Effector memory CD8-positive, alpha-beta T cell (primary cell): ENCODE results near the gene ZNF775.
A peak's percentile ranks its signal among the peaks of the same experiment; 100 is the strongest.

Experiments
- ATAC-seq: fragments of 150-1000 bp; cut with Tn5 transposase; replicated peaks from 2 replicates; pipeline ENCODE4 v1.10.0; 2021; ENCODE audit warnings: mild to moderate bottlenecking, moderate library complexity
- DNase-seq, 3 experiments: peaks; one replicate each; pipeline ENCODE4 v3.0.0; 2021
- H3K27ac Mint-ChIP-seq, 2 donors: one replicate each; pipeline ENCODE4 v1.8.0; 2022; ENCODE audit warnings: mild to moderate bottlenecking in 2 of 2, mixed read lengths in 2 of 2, moderate library complexity in 2 of 2
- H3K27me3 Mint-ChIP-seq, 2 donors: one replicate each; pipeline ENCODE4 v1.8.0; 2022; ENCODE audit warnings: mixed read lengths in 2 of 2
- H3K36me3 Mint-ChIP-seq: one replicate; pipeline ENCODE4 v1.8.0; 2022; ENCODE audit warnings: mild to moderate bottlenecking, moderate library complexity, mixed read lengths; ENCODE audit not compliant: insufficient read depth
- H3K4me1 Mint-ChIP-seq, 2 donors: one replicate each; pipeline ENCODE4 v1.8.0; 2022; ENCODE audit warnings: low read depth in 2 of 2, mixed read lengths in 2 of 2
- H3K4me3 Mint-ChIP-seq, 2 donors: one replicate each; pipeline ENCODE4 v1.8.0; 2022; ENCODE audit warnings: mild to moderate bottlenecking in 2 of 2, mixed read lengths in 2 of 2, moderate library complexity in 2 of 2
- H3K9me3 Mint-ChIP-seq, 2 donors: one replicate each; pipeline ENCODE4 v1.8.0; 2022; ENCODE audit warnings: mixed read lengths in 2 of 2

The ZNF775 gene

DNA sequence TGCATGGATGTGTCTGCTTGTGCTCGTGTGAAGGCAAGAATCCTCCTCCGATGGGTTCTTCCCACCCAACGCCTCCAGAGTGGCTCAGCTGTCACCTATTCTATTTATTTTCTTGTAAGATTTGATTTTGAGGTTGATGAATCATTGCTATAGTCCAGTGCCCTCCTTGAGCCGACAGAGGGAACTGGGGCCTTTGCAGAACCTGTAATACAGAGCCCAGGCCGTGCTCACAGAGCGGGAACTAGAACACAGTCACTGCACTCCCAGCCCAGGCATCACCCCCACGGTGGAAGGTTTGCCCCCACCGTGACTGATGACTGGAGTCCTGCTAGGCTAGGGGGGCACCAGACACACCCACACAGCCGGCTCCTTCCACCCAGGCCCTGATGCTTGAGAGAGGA lies 39.7 kb upstream of the ZNF775 start:
- Mint-ChIP-seq H3K4me3 (no peak overlapping the region), H3K27ac (peak overlapping the region in 1 of 2 donors; percentile 5), H3K36me3 (no peaks in the 10 kb centered on the region), H3K9me3 (no peaks in the 10 kb centered on the region), H3K27me3 (peaks cover 10 to 54% of the 10 kb centered on the region in 2 donors), H3K4me1 (peaks cover 3 to 7% of the 10 kb centered on the region in 2 donors)
- ATAC-seq = no peak
- no peak for DNase-seq

DNA sequence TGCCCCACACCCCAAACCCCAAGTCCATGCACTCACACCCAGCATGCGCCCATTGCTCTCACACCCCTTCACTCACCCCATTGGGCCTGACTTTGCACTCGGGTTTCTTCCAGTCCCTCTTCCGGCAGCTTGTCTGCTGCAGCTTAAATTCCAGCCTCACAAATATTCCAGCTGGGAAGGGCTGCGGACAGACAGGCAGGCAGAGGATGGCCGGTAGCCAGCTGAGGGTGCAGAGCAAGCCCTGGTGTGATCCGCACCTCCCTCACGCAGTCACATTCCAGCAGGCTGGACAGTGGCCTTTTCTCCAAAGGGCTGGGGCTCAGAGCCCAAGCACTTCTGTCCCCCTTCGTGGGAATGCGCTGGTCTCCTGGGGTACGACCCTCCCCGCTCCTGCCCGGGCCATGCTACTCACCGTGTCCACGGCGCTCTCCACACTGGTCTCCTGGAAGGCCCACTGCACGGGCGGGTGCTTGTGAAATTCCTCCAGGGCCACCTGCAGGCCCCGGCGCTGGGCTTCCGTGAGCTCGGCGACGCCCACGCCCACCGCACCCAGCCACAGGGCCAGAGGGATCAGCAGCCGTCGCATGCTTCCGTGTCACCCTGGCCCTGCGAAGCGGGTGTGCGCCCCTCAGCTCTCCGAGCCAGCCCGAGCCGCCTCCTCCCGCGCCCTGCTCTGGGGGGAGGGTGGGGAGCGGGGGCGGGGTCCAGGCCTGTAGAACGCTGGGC lies 38.9 kb upstream of the ZNF775 start:
- no peak for ATAC-seq
- H3K36me3 Mint-ChIP-seq = no peaks in the 10 kb centered on the region
- no peak overlapping the region for H3K4me3 Mint-ChIP-seq
- peaks cover 0 to 7% of the 10 kb centered on the region in 2 donors for H3K4me1 Mint-ChIP-seq
- H3K27ac Mint-ChIP-seq = no peak overlapping the region
- no peak for DNase-seq
- H3K9me3 Mint-ChIP-seq = no peaks in the 10 kb centered on the region
- peaks cover 10 to 54% of the 10 kb centered on the region in 2 donors for H3K27me3 Mint-ChIP-seq

DNA sequence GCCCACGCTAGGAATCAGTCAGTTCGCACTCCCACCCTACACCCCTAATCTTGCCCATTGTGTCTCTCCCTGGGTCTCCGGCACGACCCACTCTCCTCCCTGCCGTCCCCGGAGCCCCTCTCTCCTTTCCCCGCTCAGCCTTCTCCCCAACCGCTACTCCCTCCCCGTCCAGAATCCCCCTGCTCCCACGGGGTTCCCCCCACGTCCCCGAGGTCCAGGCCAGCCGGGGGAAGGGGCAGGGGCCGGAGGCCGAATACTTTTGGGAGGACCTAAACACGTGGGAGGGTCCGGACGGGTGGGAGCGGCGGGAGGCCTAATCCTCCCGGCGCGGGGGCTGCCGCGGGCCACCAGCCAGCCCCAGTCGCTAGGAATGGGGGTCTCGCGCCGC lies 38.3 kb upstream of the ZNF775 start:
- Mint-ChIP-seq H3K27me3 (peaks cover 11 to 58% of the 10 kb centered on the region in 2 donors), H3K4me3 (no peak overlapping the region), H3K27ac (no peak overlapping the region), H3K9me3 (no peaks in the 10 kb centered on the region), H3K4me1 (peaks cover 0 to 7% of the 10 kb centered on the region in 2 donors), H3K36me3 (no peaks in the 10 kb centered on the region)
- DNase-seq (no peak), ATAC-seq (no peak)

DNA sequence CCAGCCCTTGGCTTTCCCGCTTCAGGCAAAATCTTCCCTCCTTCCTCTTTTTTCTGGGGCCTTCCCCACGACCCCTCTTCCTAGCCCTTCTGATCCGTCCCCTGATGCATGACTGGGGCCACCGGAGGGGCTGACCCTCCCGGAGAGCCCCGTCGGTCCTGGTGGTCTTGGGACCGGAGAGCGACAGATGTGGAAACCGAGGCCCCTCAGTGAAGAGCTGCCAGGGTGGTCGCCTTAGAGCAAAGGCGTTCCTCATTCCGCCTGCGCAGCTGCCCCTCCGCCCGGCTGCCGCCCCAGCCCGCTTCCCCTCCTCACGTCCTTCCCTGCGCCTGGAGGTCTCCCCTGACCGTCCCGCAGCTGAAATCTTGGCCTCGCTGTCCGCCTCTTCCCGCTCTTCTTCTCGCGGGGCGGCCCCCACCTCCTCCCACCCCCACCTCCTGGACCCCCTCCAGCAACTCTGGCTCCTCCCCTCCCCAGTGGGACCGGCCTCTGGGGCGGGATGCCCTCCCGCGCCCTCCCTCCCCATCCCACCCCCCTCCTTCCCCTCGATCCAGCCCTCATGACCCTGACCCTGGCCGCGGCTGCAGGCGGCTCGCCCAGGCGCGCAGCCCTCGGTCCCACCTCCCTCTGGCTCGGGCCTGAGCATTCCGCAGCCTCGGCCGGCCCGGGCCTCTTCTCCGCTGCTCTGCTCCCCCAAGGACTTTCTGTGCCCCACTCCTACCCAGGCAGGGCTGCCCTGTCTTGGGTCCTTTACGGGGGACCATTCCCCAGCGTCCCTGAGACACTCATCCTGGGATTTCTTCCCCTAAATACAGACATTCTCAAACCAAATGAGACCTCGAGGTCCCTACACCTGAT lies 37.6 kb upstream of the ZNF775 start, which contains the start of gene RARRES2:
Gene RARRES2 (minus strand): TSS at position 367 of the 858 bp plus-strand sequence. CDS start 1,020 bp downstream, outside the sequence.
- no peak for DNase-seq
- H3K4me1 Mint-ChIP-seq = peaks cover 0 to 7% of the 10 kb centered on the region in 2 donors
- no peaks in the 10 kb centered on the region for H3K9me3 Mint-ChIP-seq
- H3K27me3 Mint-ChIP-seq = peaks cover 17 to 64% of the 10 kb centered on the region in 2 donors
- H3K36me3 Mint-ChIP-seq = no peaks in the 10 kb centered on the region
- H3K27ac Mint-ChIP-seq = no peak within 1 kb of the TSS
- H3K4me3 Mint-ChIP-seq = peak within 1 kb of the TSS in 1 of 2 donors; percentile 37
- ATAC-seq = no peak

DNA sequence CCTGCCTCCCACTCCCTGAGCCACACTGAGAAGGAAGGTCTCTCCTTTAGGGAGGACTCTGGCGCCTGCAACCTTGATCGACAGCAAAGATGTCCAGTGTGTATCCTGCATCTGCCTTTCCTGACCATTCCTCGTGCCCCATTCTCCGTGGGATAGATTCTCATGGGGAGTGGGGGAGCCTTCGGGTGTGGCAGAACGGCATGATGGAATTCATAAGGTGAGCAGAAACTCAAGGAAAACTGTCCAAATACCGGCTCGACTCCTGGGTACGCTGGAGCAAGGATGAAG lies 37.1 kb upstream of the ZNF775 start:
- DNase-seq (no peak), ATAC-seq (no peak)
- Mint-ChIP-seq H3K4me3 (peak overlapping the region in 1 of 2 donors; percentile 9), H3K36me3 (no peaks in the 10 kb centered on the region), H3K27ac (no peak overlapping the region), H3K27me3 (peaks cover 21 to 70% of the 10 kb centered on the region in 2 donors), H3K4me1 (peaks cover 0 to 7% of the 10 kb centered on the region in 2 donors), H3K9me3 (no peaks in the 10 kb centered on the region)

DNA sequence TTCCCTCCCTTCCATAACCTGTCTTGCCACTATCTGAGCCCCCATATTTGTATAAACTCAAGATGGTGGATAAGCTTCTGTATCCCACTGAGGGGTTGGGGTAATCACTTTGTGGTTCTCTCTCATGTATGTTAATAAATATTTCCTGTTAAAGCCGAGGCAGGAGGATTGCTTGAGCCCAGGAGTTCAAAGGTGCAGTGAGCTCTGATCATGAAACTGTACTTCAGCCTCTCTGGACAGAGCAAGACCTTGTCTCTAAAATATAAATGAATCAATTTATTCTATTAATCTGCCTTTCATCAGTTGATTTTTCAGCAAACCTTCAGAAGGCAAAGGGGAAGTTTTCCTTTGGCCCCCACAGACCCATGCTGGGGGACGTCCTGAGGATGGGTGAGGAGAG lies 35.9 kb upstream of the ZNF775 start:
- DNase-seq (no peak), ATAC-seq (no peak)
- H3K27ac Mint-ChIP-seq = no peak overlapping the region
- H3K9me3 Mint-ChIP-seq = no peaks in the 10 kb centered on the region
- H3K4me1 Mint-ChIP-seq = peaks cover 0 to 7% of the 10 kb centered on the region in 2 donors
- peaks cover 21 to 66% of the 10 kb centered on the region in 2 donors for H3K27me3 Mint-ChIP-seq
- H3K36me3 Mint-ChIP-seq = no peaks in the 10 kb centered on the region
- no peak overlapping the region for H3K4me3 Mint-ChIP-seq

DNA sequence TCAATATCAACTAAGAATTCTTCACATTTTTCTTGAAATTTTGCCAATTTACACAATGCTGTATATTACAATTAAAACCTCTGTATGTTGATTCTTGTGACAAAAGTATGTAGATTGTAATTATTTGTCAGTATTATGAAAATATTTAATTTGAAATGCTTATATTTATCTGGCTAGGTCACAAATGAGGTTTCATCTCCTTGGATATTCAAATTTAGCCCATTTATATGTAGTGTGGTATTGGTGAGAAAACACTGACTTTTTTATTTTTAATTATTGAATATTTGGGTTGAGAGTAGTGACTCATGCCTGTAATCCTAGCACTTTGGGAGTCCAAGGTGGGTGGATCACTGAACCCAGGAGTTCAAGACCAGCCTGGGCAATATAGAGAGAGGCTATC lies 34.8 kb upstream of the ZNF775 start:
- DNase-seq = no peak
- ATAC-seq = no peak
- no peaks in the 10 kb centered on the region for H3K9me3 Mint-ChIP-seq
- peaks cover 0 to 7% of the 10 kb centered on the region in 2 donors for H3K4me1 Mint-ChIP-seq
- no peak overlapping the region for H3K4me3 Mint-ChIP-seq
- H3K27me3 Mint-ChIP-seq = peaks cover 21 to 66% of the 10 kb centered on the region in 2 donors
- H3K27ac Mint-ChIP-seq = no peak overlapping the region
- H3K36me3 Mint-ChIP-seq = no peaks in the 10 kb centered on the region

DNA sequence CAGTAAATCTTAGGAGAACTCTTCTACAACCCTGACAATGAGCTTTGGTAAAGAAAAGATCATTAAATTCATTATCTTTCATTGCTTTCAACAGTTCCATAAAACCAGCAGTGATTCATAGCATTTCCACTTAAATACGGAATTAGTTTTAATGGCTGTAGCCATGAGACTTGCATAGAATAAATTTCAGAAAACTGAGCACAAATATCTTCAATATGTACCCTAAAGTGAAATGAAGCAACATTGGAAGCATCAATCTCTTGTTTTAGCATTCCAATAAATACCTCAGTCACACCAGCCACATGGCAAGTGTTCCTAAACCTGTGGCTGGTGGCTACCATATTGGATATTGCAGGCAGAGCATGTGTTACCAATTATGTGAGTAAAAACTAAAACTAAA lies 34.1 kb upstream of the ZNF775 start:
- Mint-ChIP-seq H3K27ac (no peak overlapping the region), H3K4me3 (no peak overlapping the region), H3K27me3 (peaks cover 21 to 59% of the 10 kb centered on the region in 2 donors), H3K9me3 (no peaks in the 10 kb centered on the region), H3K36me3 (no peaks in the 10 kb centered on the region), H3K4me1 (peaks cover 0 to 4% of the 10 kb centered on the region in 2 donors)
- ATAC-seq (no peak), DNase-seq (no peak)

DNA sequence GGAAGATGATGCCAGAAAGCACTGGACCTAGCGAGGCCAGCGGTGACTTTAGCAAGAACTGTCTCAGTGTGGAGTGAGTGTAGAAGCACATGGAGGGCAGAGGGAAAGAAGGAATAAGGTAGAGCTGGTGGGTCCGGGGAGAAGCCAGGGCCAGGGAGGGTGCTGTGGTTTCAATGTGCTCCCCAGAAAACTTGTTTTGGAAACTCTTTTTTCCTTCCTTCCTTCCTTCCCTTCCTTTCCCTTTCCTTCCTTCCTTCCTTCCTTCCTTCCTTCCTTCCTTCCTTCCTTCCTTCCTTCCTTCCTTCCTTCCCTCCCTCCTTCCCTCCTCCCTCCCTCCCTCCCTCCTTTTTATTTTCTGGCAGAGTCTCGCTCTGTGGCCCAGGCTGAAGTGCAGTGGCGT lies 32.2 kb upstream of the ZNF775 start:
- no peak for DNase-seq
- H3K4me3 Mint-ChIP-seq = no peak overlapping the region
- no peaks in the 10 kb centered on the region for H3K4me1 Mint-ChIP-seq
- peaks cover 21 to 40% of the 10 kb centered on the region in 2 donors for H3K27me3 Mint-ChIP-seq
- no peaks in the 10 kb centered on the region for H3K9me3 Mint-ChIP-seq
- H3K36me3 Mint-ChIP-seq = no peaks in the 10 kb centered on the region
- no peak overlapping the region for H3K27ac Mint-ChIP-seq
- ATAC-seq = no peak

DNA sequence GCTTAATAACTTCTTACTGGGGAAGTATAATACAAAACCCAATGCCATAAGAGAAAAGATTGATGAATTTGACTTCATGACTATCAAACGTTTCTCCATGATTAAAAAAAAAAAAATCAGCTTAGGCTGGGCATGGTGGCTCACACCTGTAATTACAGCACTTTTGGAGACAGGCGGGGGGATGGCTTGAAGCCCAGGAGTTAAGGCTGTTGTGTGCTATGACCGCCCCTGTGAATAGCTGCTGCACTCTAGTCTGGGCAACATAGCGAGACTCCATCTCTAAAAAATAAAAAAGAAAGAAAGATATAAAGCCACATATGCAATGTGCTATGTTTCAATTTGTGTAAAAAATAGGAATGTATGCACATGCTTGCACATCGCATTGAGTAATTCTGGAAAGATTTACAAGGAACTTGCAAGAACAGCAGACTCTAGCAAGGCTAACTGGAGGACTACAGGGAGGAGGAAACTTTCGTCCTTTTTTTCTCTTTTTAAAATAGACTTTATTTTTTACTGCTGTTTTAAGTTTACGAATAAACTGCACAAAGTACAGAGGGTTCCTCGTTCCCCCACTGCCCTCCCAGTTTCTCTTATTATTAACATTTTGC lies 27.4 kb upstream of the ZNF775 start:
- ATAC-seq (no peak), DNase-seq (no peak)
- Mint-ChIP-seq H3K4me3 (no peak overlapping the region), H3K9me3 (no peaks in the 10 kb centered on the region), H3K27me3 (peaks cover 2 to 7% of the 10 kb centered on the region in 2 donors), H3K36me3 (no peaks in the 10 kb centered on the region), H3K4me1 (peaks cover 3 to 5% of the 10 kb centered on the region in 2 donors), H3K27ac (no peak overlapping the region)

DNA sequence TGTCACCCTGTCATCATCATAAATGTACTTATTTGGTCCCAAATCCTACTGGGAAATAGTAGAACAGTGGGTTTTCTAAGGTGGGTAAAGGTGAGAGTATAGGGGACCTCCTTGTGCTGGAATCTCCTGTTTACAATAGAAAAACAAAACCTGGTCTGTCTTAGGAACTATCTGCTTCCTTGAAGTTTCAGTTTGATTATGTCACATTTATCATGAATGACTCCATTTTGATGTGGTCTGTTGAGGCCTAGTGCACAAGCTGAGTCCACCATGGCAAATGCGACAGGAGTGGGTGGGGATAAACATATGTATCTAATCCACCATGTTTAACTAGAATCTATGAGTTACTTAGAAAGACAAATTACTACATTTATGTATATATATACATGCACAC lies 23.5 kb upstream of the ZNF775 start:
- H3K4me3 Mint-ChIP-seq = no peak overlapping the region
- H3K4me1 Mint-ChIP-seq = peaks cover 27 to 33% of the 10 kb centered on the region in 2 donors
- H3K27ac Mint-ChIP-seq = no peak overlapping the region
- ATAC-seq = no peak
- no peaks in the 10 kb centered on the region for H3K27me3 Mint-ChIP-seq
- peaks cover 7% of the 10 kb centered on the region for H3K36me3 Mint-ChIP-seq
- H3K9me3 Mint-ChIP-seq = no peaks in the 10 kb centered on the region
- DNase-seq = no peak

DNA sequence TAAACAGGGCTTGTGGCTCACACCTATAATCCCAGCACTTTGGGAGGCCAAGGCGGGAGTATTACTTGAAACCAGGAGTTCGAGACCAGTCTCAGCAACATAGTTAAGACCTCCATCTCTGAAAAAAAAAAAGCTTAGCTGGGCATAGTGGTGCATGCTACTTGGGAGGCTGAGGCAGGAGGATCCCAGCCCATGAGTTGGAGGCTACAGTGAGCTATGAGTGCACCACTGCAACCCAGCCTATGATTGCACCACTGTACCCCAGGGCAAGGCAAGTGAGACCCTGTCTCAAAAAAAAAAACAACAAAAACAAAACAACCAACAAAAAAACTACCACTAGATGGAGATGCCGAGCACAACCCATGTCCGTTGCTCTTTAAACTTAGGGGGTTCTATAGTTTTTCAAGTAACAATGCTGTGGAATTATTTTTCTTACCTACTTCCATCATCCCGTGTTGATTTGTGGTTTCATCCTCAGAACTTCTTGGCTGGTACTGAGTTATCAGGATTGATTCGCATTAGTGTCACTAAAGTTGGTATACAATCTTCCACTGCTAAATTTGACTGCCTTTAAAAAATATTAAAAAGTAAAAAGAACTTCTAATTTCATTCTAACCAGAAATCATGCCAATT lies 22.7 kb upstream of the ZNF775 start:
- peaks cover 27 to 33% of the 10 kb centered on the region in 2 donors for H3K4me1 Mint-ChIP-seq
- no peaks in the 10 kb centered on the region for H3K27me3 Mint-ChIP-seq
- peak overlapping the region in 1 of 2 donors; percentile 15 for H3K4me3 Mint-ChIP-seq
- no peaks in the 10 kb centered on the region for H3K9me3 Mint-ChIP-seq
- ATAC-seq = no peak
- no peak overlapping the region for H3K27ac Mint-ChIP-seq
- peaks cover 7% of the 10 kb centered on the region for H3K36me3 Mint-ChIP-seq
- DNase-seq = peak in 2 of 3 experiments; percentile 21

DNA sequence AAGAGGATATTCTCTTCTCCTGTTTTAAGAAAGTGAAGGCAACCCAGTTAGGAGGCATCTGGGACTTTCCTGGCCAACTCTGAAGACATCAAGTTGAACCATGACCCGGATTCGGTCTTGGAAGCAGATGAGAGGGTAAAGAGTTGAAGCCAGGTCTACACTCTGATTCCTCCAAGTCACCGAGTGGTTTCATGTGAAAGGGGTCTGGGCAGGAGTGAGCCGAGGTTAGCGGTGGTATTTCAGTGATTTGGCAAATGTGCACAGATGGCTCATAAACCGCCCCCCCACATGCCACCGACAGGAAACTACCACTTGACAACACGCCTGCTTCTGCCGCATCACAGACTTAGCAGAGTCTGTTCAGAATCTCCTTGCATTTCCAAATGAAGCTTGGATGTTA lies 21.9 kb upstream of the ZNF775 start:
- H3K27ac Mint-ChIP-seq = peak overlapping the region in 1 of 2 donors; percentile 85
- no peaks in the 10 kb centered on the region for H3K9me3 Mint-ChIP-seq
- DNase-seq = peak; percentile 59 to 64 (median 61)
- peak; percentile 87 for ATAC-seq
- H3K4me1 Mint-ChIP-seq = peaks cover 27 to 33% of the 10 kb centered on the region in 2 donors
- H3K36me3 Mint-ChIP-seq = peaks cover 7% of the 10 kb centered on the region
- peak overlapping the region; percentile 51 to 54 for H3K4me3 Mint-ChIP-seq
- H3K27me3 Mint-ChIP-seq = no peaks in the 10 kb centered on the region
